RWPE1 (cell line): ENCODE results near the gene UBAP2L.

Experiments used
- CTCF ChIA-PET: fragments of 350-600 bp; sonication (Branson Sonifier 250); formaldehyde crosslinking; extraction: SDS; loops from one replicate; lab custom pipeline; 2021; lab: Yijun Ruan, JAX
- POLR2A ChIA-PET: fragments of 400-600 bp; formaldehyde crosslinking; extraction: SDS; loops from one replicate; lab custom pipeline; 2020; ENCODE audit warnings: antibody characterized with exemption; ENCODE audit not compliant: low non-redundant PET; lab: Yijun Ruan, JAX
- DNase-seq: peaks from one replicate; pipeline ENCODE4 v3.0.0; 2012; ENCODE audit warnings: low spot score
- H3K27ac ChIP-seq: fragments of 450-650 bp; 2 replicates; pipeline ENCODE4 v1.5.1; 2017
- CTCF ChIP-seq: fragments of 450-650 bp; conservative IDR thresholded peaks from 2 replicates; pipeline ENCODE4 v1.5.1; 2017; ENCODE audit warnings: low read depth, mild to moderate bottlenecking

The UBAP2L gene

GRCh38 chr1:154212083-154212482 is 8.7 kb upstream of the UBAP2L start:
- TF ChIP-seq CTCF: no peak
- H3K27ac ChIP-seq: no peak overlapping the region
- DNase-seq: no peak
- POLR2A ChIA-PET: no interaction called here
- CTCF ChIA-PET: interaction anchor here (0.6 kb wide), 1 partner anchor 357 kb away, joined by 3 read pairs; no protein-coding TSS in a partner anchor

GRCh38 chr1:154213274-154213673 is 7.5 kb upstream of the UBAP2L start:
- no peak for TF ChIP-seq CTCF
- ChIA-PET POLR2A (no interaction called here), CTCF (no interaction called here)
- H3K27ac ChIP-seq: no peak overlapping the region
- peak; percentile 60 for DNase-seq

- DNase-seq: no peak
- H3K27ac ChIP-seq: no peak overlapping the region
- no peak for TF ChIP-seq CTCF
- POLR2A ChIA-PET: no interaction called here
- CTCF ChIA-PET: interaction anchor here (1.5 kb wide), 1 partner anchor 11 kb away, joined by 5 read pairs; no protein-coding TSS in a partner anchor
These were observed 2.2 kb upstream of the UBAP2L start for GRCh38 chr1:154218545-154218944.

- CTCF ChIA-PET: interaction anchor here (0.6 to 1.5 kb wide), 2 partner anchors 12 to 35 kb away, joined by 5 read pairs; no protein-coding TSS in a partner anchor
- H3K27ac ChIP-seq: peak overlapping the region; percentile 92
- TF ChIP-seq CTCF: no peak
- POLR2A ChIA-PET: interaction anchor here (0.6 to 1.2 kb wide), 2 partner anchors 12 to 101 kb away, joined by 4 to 6 read pairs; no protein-coding TSS in a partner anchor
- DNase-seq: no peak
These were observed 1.2 kb upstream of the UBAP2L start for GRCh38 chr1:154219541-154219940.

- TF ChIP-seq CTCF: no peak
- ChIA-PET CTCF (no interaction called here), POLR2A (interaction anchor here (0.5 to 1.2 kb wide), 2 partner anchors 14 to 1255 kb away, joined by 3 to 4 read pairs; no protein-coding TSS in a partner anchor)
- H3K27ac ChIP-seq: peak overlapping the region; percentile 92
- no peak for DNase-seq
These were observed 169 bp downstream of the UBAP2L start for GRCh38 chr1:154220970-154221277.

GRCh38 chr1:154221278-154222001 is 685 bp downstream of the UBAP2L start:
- no peak for TF ChIP-seq CTCF
- POLR2A ChIA-PET: no interaction called here
- peak; percentile 42 for DNase-seq
- CTCF ChIA-PET: no interaction called here
- peak overlapping the region; percentile 92 for H3K27ac ChIP-seq
